SJSA1 (cell line): ENCODE measurements around the gene TMEM154. TPM values are rescaled to one million over a fixed set of nuclear protein-coding genes. Genes with fewer than 3 reads are reported as not detected.

Experiments
- DNase-seq, 2 experiments: peaks; one replicate each; pipeline ENCODE4 v3.0.0-alpha.2; 2015 to 2020; ENCODE audit warnings: low spot score in 2 of 2, low read depth in 1 of 2
- H3K27ac ChIP-seq: fragments of 250-450 bp; sonication (Bioruptor Pico); 2 replicates; pipeline ENCODE4 v1.5.1; 2020; ENCODE audit warnings: mild to moderate bottlenecking, moderate library complexity
- H3K27me3 ChIP-seq: fragments of 250-450 bp; sonication (Bioruptor Pico); replicated peaks from 2 replicates; pipeline ENCODE4 v1.5.1; 2020; ENCODE audit warnings: mild to moderate bottlenecking, moderate library complexity
- H3K36me3 ChIP-seq: fragments of 250-450 bp; sonication (Bioruptor Pico); 2 replicates; pipeline ENCODE4 v1.5.1; 2020; ENCODE audit warnings: mild to moderate bottlenecking
- H3K4me1 ChIP-seq: fragments of 250-450 bp; sonication (Bioruptor Pico); replicated peaks from 2 replicates; pipeline ENCODE4 v1.6.1; 2021; ENCODE audit warnings: mild to moderate bottlenecking
- H3K4me3 ChIP-seq: fragments of 250-450 bp; sonication (Bioruptor Pico); 2 replicates; pipeline ENCODE4 v1.5.1; 2020; ENCODE audit warnings: mild to moderate bottlenecking
- H3K9me3 ChIP-seq: fragments of 250-450 bp; sonication (Bioruptor Pico); replicated peaks from 2 replicates; pipeline ENCODE4 v1.5.1; 2020; ENCODE audit warnings: mild to moderate bottlenecking
- total RNA-seq: library from RNA; depleted of rRNA; stranded (reverse); fragments of >200 nt; shearing (Covaris generic); gene quantifications from 2 replicates; pipeline ENCODE4 v1.2.3, GENCODE V29; 2014; rRNA removed

Gene TMEM154, protein sequence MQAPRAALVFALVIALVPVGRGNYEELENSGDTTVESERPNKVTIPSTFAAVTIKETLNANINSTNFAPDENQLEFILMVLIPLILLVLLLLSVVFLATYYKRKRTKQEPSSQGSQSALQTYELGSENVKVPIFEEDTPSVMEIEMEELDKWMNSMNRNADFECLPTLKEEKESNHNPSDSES
- total RNA-seq, result 0.22 and 0.37 TPM in 2 replicates

DNA sequence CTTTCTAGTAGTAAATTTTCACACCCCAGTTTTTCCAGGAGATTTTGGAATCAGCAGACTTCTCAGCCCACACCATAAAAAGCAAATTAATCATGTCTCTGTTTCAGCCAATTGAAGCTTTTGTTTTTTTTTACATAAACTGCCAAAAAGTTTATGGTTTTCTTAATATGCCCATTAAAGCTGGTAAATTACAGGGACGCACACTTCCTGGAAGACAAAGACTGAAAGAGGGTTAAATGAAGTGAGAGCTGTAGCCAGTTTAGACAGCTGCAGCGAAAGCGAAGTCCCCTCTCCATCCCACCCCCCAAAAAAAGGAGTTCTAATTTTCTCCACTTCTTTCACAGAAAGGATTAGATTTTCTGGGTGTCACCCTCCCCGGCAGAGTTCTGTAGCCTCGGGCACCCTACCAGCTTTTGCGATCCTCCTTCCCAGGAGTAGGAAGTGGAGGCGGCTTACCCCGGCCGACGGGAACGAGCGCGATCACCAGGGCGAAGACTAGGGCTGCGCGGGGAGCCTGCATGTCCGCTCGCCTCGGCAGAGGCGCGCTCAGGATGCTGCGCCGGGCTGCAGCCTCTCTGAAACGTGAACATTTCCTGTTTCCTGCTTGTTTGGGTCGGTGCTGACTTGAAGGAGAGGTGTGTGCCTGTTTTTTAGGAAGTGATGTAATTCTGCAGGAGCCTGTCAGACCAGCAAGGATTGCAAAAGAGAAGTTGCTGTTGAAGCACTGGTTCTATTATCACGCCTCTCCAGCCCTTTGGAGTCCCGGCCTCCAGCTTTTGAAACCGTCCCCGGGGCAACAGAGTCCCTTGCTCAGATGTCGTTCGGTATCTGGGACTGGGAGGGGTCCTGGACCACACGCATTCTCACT is at the start of gene TMEM154:
Gene TMEM154, minus strand, starts transcription at position 584 of the 868 bp plus-strand sequence. Its CDS starts 64 bp downstream, at position 520.
- DNase-seq, result peak in 1 of 2 experiments; percentile 24
- Histone ChIP-seq H3K4me1 (peaks cover 14% of the 10 kb centered on the region), H3K9me3 (no peaks in the 10 kb centered on the region), H3K36me3 (no peaks in the 10 kb centered on the region), H3K4me3 (peak within 1 kb of the TSS; percentile 29), H3K27me3 (no peaks in the 10 kb centered on the region; the same call in 1 of the 2 replicates), H3K27ac (no peak within 1 kb of the TSS)

- no peaks in the 10 kb centered on the region for H3K4me1 ChIP-seq
- H3K4me3 ChIP-seq, result no peak overlapping the region
- no peaks in the 10 kb centered on the region for H3K27me3 ChIP-seq
- DNase-seq, result no peak
- H3K27ac ChIP-seq, result no peak overlapping the region
- no peaks in the 10 kb centered on the region for H3K9me3 ChIP-seq
- no peaks in the 10 kb centered on the region for H3K36me3 ChIP-seq
These were observed 49.7 kb upstream of the TMEM154 start for GRCh38 chr4:152729466-152729865.

DNA sequence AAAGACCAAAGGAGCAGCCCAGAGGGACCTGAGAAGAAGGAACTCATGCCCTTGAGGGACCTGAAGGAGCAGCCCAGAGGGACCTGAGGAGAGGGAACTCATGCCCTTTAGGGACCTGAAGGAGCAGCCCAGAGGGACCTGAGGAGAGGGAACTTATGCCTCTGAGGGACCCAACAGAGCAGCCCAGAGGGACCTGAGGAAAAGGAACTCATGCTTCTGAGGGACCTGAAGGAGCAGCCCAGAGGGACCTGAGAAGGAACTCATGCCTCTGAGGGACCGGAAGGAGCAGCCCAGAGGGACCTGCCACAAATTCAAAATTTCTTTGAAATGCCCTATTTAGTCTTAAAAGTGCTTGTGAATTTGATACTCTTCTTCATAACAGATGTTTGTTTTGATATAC is 48.5 kb upstream of the TMEM154 start:
- no peaks in the 10 kb centered on the region for H3K9me3 ChIP-seq
- no peaks in the 10 kb centered on the region for H3K4me1 ChIP-seq
- H3K27me3 ChIP-seq, result no peaks in the 10 kb centered on the region
- no peak overlapping the region for H3K27ac ChIP-seq
- no peak overlapping the region for H3K4me3 ChIP-seq
- DNase-seq, result no peak
- H3K36me3 ChIP-seq, result no peaks in the 10 kb centered on the region

- H3K27me3 ChIP-seq, result no peaks in the 10 kb centered on the region
- H3K27ac ChIP-seq, result no peak overlapping the region
- no peaks in the 10 kb centered on the region for H3K36me3 ChIP-seq
- H3K9me3 ChIP-seq, result no peaks in the 10 kb centered on the region
- H3K4me1 ChIP-seq, result no peaks in the 10 kb centered on the region
- H3K4me3 ChIP-seq, result no peak overlapping the region
- DNase-seq, result no peak
These were observed 48.0 kb upstream of the TMEM154 start for GRCh38 chr4:152727784-152728183.

- Histone ChIP-seq H3K4me3 (no peak overlapping the region), H3K4me1 (no peaks in the 10 kb centered on the region), H3K9me3 (no peaks in the 10 kb centered on the region), H3K36me3 (no peaks in the 10 kb centered on the region), H3K27ac (no peak overlapping the region), H3K27me3 (0 out of 2 replicates have a peak, but pooled peaks cover 3% of the 10 kb centered on the region)
- no peak for DNase-seq
These were observed 44.7 kb upstream of the TMEM154 start for GRCh38 chr4:152724494-152724893.

- 0 out of 2 replicates have a peak, but pooled peaks cover 3% of the 10 kb centered on the region for H3K27me3 ChIP-seq
- DNase-seq, result no peak
- no peaks in the 10 kb centered on the region for H3K4me1 ChIP-seq
- H3K9me3 ChIP-seq, result no peaks in the 10 kb centered on the region
- no peak overlapping the region for H3K27ac ChIP-seq
- H3K36me3 ChIP-seq, result no peaks in the 10 kb centered on the region
- no peak overlapping the region for H3K4me3 ChIP-seq
These were observed 43.4 kb upstream of the TMEM154 start for GRCh38 chr4:152723236-152723635.

- no peak overlapping the region for H3K27ac ChIP-seq
- no peaks in the 10 kb centered on the region for H3K36me3 ChIP-seq
- no peaks in the 10 kb centered on the region for H3K4me1 ChIP-seq
- no peak for DNase-seq
- H3K27me3 ChIP-seq, result 0 out of 2 replicates have a peak, but pooled peaks cover 3% of the 10 kb centered on the region
- no peak overlapping the region for H3K4me3 ChIP-seq
- no peaks in the 10 kb centered on the region for H3K9me3 ChIP-seq
These were observed 40.2 kb upstream of the TMEM154 start for GRCh38 chr4:152719801-152720556.

DNA sequence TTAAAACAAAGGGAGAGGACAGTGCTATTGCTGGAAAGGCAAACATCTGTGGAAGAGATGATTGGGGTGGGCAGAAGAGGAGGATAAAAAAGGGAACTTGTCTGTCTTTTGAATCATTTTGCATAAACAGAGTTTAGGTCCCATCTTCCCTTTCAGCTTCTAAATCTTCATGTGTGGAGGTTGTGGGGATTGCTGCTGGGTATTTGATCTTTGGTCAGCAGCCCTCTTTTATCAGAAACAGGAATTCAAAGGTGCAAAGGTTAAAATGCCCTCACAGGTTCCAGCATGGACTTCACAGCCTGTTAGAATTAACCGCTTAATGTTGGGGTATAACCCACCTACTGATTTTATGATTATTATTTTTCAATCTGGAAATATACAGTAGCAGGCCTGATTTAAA is 39.5 kb upstream of the TMEM154 start:
- DNase-seq, result no peak
- no peaks in the 10 kb centered on the region for H3K36me3 ChIP-seq
- H3K27me3 ChIP-seq, result 0 out of 2 replicates have a peak, but pooled peaks cover 3% of the 10 kb centered on the region
- H3K9me3 ChIP-seq, result no peaks in the 10 kb centered on the region
- H3K4me1 ChIP-seq, result no peaks in the 10 kb centered on the region
- no peak overlapping the region for H3K27ac ChIP-seq
- H3K4me3 ChIP-seq, result no peak overlapping the region

GRCh38 chr4:152715076-152715475 is 35.3 kb upstream of the TMEM154 start:
- no peaks in the 10 kb centered on the region for H3K4me1 ChIP-seq
- H3K4me3 ChIP-seq, result no peak overlapping the region
- no peak for DNase-seq
- 0 out of 2 replicates have a peak, but pooled peaks cover 3% of the 10 kb centered on the region for H3K27me3 ChIP-seq
- H3K27ac ChIP-seq, result no peak overlapping the region
- H3K36me3 ChIP-seq, result no peaks in the 10 kb centered on the region
- no peaks in the 10 kb centered on the region for H3K9me3 ChIP-seq

DNA sequence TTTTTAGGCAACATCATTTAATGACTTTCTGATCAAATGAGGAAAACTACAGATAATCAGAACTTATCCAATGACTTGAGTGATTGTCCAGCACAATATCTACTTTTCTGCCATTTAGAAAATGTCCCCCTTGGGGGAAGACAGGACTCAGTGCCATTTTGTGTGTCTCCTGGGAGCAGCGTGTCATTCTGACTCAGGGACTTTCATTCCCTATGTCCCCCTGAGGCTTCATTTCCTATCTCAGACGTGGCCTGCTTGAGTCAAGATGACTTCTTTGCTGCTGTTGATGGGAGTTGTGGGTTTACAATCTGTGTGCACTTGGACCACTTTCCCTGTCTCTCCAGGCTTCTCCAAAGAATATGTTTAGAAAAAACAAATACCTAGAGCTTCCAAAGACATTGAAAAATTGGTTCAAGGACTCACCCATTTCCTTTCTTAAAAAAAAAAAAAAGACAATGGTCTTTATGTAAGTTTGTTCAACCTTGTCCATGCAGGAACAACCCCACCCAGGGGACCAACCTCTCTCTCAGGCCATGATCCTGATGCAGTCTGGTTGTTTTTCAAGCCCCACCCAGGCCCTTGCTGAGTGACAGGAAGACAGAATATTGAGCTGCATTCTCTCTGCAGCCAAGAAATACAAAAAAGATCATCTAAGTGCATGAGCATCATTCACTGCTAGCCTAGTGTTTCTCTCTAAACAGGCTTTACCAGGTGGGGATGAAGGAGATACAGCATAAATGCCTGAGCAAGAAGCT is 34.3 kb upstream of the TMEM154 start:
- H3K4me3 ChIP-seq, result no peak overlapping the region
- H3K27me3 ChIP-seq, result no peaks in the 10 kb centered on the region
- H3K4me1 ChIP-seq, result no peaks in the 10 kb centered on the region
- DNase-seq, result no peak
- no peak overlapping the region for H3K27ac ChIP-seq
- H3K9me3 ChIP-seq, result no peaks in the 10 kb centered on the region
- H3K36me3 ChIP-seq, result no peaks in the 10 kb centered on the region

DNA sequence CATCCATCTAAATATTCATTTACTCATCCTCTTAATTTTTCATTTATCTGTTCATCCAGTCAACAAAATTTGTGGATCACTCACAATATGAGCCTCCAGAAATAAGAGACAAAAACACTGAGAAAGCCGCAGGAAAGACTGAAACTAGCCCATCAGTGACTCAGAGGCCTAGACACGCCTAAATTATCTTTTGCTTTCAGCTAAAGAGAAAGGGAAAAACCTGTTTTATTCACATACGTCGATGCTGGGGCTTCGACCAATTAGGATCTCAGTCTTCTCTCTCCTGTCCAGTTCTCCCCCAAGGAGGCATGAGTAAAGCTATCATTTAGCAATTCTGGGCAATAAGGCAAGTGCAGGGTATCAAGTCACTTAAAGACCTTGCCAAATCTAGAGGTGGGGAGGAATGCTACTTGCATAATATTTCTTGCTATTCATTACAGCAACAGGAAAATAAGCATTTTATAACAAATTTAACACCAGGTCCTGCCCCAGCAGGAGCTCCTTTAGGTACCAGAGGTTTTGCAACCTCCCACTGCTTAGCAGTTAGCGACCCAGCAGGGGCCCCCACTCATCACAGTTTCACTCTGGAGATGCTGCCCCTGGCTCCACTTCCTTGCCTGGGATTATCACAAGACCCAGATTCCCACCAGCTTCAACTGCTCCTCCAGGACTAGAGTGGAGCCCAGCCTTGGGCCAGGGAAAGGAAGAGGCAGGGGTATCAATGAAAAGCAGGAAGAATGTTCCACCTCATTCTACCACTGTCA is 30.1 kb upstream of the TMEM154 start:
- no peak overlapping the region for H3K27ac ChIP-seq
- no peaks in the 10 kb centered on the region for H3K36me3 ChIP-seq
- H3K9me3 ChIP-seq, result no peaks in the 10 kb centered on the region
- no peaks in the 10 kb centered on the region for H3K27me3 ChIP-seq
- H3K4me1 ChIP-seq, result no peaks in the 10 kb centered on the region
- DNase-seq, result no peak
- no peak overlapping the region for H3K4me3 ChIP-seq

GRCh38 chr4:152708796-152709195 is 29.0 kb upstream of the TMEM154 start:
- H3K36me3 ChIP-seq, result no peaks in the 10 kb centered on the region
- H3K4me3 ChIP-seq, result no peak overlapping the region
- H3K27me3 ChIP-seq, result no peaks in the 10 kb centered on the region
- H3K4me1 ChIP-seq, result no peaks in the 10 kb centered on the region
- no peak overlapping the region for H3K27ac ChIP-seq
- no peak for DNase-seq
- H3K9me3 ChIP-seq, result no peaks in the 10 kb centered on the region

- H3K27me3 ChIP-seq, result no peaks in the 10 kb centered on the region
- no peak overlapping the region for H3K27ac ChIP-seq
- H3K36me3 ChIP-seq, result no peaks in the 10 kb centered on the region
- no peaks in the 10 kb centered on the region for H3K9me3 ChIP-seq
- no peaks in the 10 kb centered on the region for H3K4me1 ChIP-seq
- H3K4me3 ChIP-seq, result no peak overlapping the region
- no peak for DNase-seq
These were observed 28.6 kb upstream of the TMEM154 start for GRCh38 chr4:152708361-152708760.
